Kidney (tissue), 14 donors: ENCODE measurements around the gene SFSWAP. TPM values are rescaled to one million over a fixed set of nuclear protein-coding genes. Genes with fewer than 3 reads are reported as not detected.

Experiments used
- DNase-seq, 5 donors: peaks; one replicate each; pipeline ENCODE4 v3.0.0-alpha.2; 2013 to 2020
- FAIRE-seq: peaks from 2 replicates; lab custom pipeline; 2012; peaks lifted over from hg19 to GRCh38; lab: Jason Lieb, UNC
- H3K27ac ChIP-seq, 2 donors: one replicate each; pipeline ENCODE4 v1.7.0; 2013; ENCODE audit warnings: low read depth in 2 of 2, low read length in 2 of 2, inconsistent platforms in 1 of 2
- H3K27me3 ChIP-seq: one replicate; pipeline ENCODE4 v1.7.1; 2013; ENCODE audit warnings: low read length, inconsistent platforms; ENCODE audit not compliant: control insufficient read depth, insufficient read depth
- H3K36me3 ChIP-seq, 3 donors: one replicate each; pipeline versions ENCODE4 v1.7.0 to v1.7.1; 2013; ENCODE audit warnings: low read length in 3 of 3, control low read depth in 1 of 3, inconsistent platforms in 1 of 3; ENCODE audit not compliant: insufficient read depth in 3 of 3, control insufficient read depth in 2 of 3
- H3K4me1 ChIP-seq, 3 donors: one replicate each; pipeline versions ENCODE4 v1.7.0 to v1.7.1; 2013; ENCODE audit warnings: low read length in 3 of 3, inconsistent platforms in 1 of 3, low read depth in 1 of 3; ENCODE audit not compliant: control insufficient read depth in 2 of 3, insufficient read depth in 2 of 3
- H3K4me3 ChIP-seq, 3 donors: one replicate each; pipeline versions ENCODE4 v1.7.0 to v1.8.1; 2013; ENCODE audit warnings: low read length in 3 of 3, control low read depth in 1 of 3, inconsistent platforms in 1 of 3
- H3K9ac ChIP-seq, 3 donors: one replicate each; pipeline versions ENCODE4 v1.7.0 to v1.7.1; 2013; ENCODE audit warnings: low read length in 3 of 3, control low read depth in 1 of 3, inconsistent platforms in 1 of 3
- H3K9me3 ChIP-seq, 3 donors: one replicate each; pipeline versions ENCODE4 v1.7.0 to v1.7.1; 2013; ENCODE audit warnings: low read length in 3 of 3, control low read depth in 1 of 3, inconsistent platforms in 1 of 3; ENCODE audit not compliant: control insufficient read depth in 2 of 3, insufficient read depth in 1 of 3
- CTCF ChIP-seq: IDR thresholded peaks from 3 replicates; pipeline ENCODE4 v1.5.1; 2012; ENCODE audit warnings: mild to moderate bottlenecking, moderate library complexity, borderline replicate concordance; ENCODE audit not compliant: insufficient read depth; ENCODE audit errors: extremely low read depth
- intact Hi-C: fragments of 100-400 bp; cut with DNase I; formaldehyde crosslinking; loops from one replicate; pipeline ENCODE4 v1.11.1; 2022
- polyA plus RNA-seq: library from polyadenylated mRNA; stranded (reverse); fragments of 350-450 nt; fragmentation: Illumina TruSeq; extraction: RNeasy Lipid Tissue Mini Kit (QIAGEN cat#74804); gene quantifications from one replicate; pipeline ENCODE4 v1.2.3, GENCODE V29; 2014; ENCODE audit warnings: low read depth, low replicate concordance; ENCODE audit not compliant: insufficient read depth
- total RNA-seq: library from RNA; stranded (reverse); fragmentation: NEBNext Ultra II Directional; extraction: Animal tissue kit (Norgen Biotek cat#: 25700); gene quantifications from one replicate; pipeline ENCODE4 v1.2.1, GENCODE V29; 2021
- donor health status: control.
- donor health status: control.
- donor health status: control.
- donor health status: control.
- donor health status: control.
- donor health status: DM: yes; HTN: yes; CAD: no.
- donor health status: Normal renal cell carcinoma (clear cell type).

SFSWAP gene
- total and polyA plus RNA-seq, 2 donors from 2014 or later, result 13.9 to 46.2 TPM

DNA sequence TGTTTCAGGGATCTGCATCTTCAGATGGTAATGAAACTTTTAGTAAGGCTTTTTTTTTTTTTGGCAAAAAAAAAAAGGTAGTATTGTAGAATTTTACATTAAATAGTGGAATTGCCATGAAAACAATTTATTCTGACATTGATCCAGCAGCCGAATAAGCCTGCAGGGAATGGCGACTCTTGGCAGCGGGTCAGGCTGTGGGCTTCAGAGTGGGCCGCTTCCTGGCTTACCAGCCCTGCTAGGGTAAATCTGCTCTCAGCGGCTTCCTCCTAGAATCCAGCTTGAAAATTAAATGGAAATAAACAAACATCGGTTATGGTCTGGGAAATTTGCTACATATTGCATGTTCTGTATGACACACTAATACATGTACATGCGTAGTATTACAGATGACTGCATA lies 34.8 kb downstream of the SFSWAP start:
- TF ChIP-seq CTCF, result no peak
- intact Hi-C loops, result no loop called here
- no peak for FAIRE-seq
- no peak for DNase-seq
- Histone ChIP-seq H3K27ac (no peak overlapping the region), H3K9ac (no peak overlapping the region), H3K4me3 (no peak overlapping the region), H3K9me3 (peaks cover 0 to 1% (median 0%) of the 10 kb centered on the region in 3 donors), H3K4me1 (no peaks in the 10 kb centered on the region), H3K36me3 (peaks cover 9 to 48% (median 16%) of the 10 kb centered on the region in 3 donors), H3K27me3 (no peaks in the 10 kb centered on the region)

DNA sequence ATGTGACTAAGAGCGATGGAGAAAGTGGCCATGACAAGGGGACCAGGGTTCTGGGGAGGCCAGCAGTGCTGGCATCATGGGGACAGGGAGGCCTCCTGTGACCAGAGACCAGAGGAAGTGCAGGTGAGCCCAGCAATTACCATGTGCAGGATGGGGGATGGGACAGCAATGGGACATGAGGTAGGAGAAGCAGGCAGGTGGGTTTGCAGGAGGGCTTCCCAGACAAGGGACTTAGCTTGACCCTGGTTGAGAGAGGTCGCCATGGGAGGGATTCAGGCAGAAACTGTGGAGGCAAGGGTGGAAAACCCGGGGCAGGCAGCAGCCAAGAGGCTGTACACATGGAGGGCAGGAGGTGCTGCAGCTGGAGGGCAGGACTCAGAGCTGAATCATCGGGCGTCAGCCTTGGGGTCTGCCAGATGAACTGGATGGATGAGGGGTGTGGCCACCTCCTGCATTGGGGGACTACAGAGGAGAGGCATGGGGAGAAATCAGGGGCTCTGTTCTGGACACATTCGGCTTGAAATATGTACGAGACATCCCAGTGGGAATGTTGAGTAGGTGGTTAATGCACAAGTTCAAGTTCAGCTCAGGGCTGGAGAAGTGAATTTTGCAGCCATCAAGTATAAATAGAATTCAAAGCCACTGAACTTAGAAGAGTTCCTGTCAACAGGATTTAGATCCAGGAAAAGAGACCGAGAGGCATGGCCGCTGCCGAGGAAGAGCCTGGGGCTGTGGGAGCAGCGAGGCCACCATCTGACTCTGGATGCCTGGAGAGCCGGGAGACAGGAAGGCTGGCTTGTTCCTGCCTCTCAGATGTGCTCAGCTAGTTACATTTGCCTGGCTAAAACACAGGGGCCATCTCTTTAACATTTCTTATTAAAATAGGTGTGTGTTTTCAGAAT lies 36.6 kb downstream of the SFSWAP start:
- intact Hi-C loops, result no loop called here
- Histone ChIP-seq H3K27ac (no peak overlapping the region), H3K9ac (no peak overlapping the region), H3K27me3 (no peaks in the 10 kb centered on the region), H3K4me3 (no peak overlapping the region), H3K36me3 (peaks cover 7 to 50% (median 16%) of the 10 kb centered on the region in 3 donors), H3K4me1 (no peaks in the 10 kb centered on the region), H3K9me3 (no peaks in the 10 kb centered on the region)
- FAIRE-seq (no peak), DNase-seq (no peak)
- no peak for TF ChIP-seq CTCF

DNA sequence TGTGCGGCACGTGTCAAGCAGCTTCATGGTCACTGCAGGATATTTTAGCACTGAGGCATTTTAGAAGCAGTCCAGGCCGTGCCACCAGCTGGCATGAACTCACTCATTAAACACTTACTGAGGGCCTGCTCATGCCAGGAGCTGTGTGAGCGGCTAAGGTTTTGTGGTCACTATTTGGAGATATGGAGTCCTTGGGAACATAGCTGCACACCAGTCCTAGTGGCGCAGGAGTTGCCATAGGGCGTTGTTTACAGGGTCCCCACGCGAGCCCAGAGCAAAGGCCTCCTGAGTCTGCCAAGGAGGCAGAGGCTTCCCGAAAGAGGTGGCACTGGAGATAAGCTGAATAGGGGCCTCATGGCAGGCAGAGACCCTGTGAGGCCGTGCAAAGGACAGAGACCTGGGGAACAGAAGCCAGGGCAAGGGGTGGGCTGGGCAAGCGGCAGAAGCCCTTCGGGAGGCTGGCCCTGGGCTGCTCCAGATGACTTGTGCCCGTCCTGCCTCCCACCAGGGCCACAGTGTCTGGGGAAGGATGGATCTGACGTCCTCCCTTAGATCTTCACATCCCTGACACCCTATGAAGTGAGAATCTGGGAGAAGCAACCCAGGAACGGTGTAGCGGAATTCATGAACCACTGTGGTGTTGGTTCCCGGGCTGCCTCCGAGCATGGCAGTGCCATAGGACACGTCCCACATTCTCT lies 38.9 kb downstream of the SFSWAP start:
- no peak for FAIRE-seq
- H3K4me1 ChIP-seq, result no peaks in the 10 kb centered on the region
- H3K27ac ChIP-seq, result no peak overlapping the region
- H3K4me3 ChIP-seq, result no peak overlapping the region
- TF ChIP-seq CTCF, result no peak
- no peak for DNase-seq
- H3K36me3 ChIP-seq, result peaks cover 3 to 45% (median 22%) of the 10 kb centered on the region in 3 donors
- no peaks in the 10 kb centered on the region for H3K9me3 ChIP-seq
- H3K9ac ChIP-seq, result no peak overlapping the region
- intact Hi-C loops, result no loop called here
- no peaks in the 10 kb centered on the region for H3K27me3 ChIP-seq
